Type B pancreatic cell (in vitro differentiated cells): ENCODE measurements around the gene ATP11C. TPM values are rescaled to one million over a fixed set of nuclear protein-coding genes. Genes with fewer than 3 reads are reported as not detected.

ENCODE experiments used
- DNase-seq: peaks from one replicate; pipeline ENCODE4 v3.0.0; 2021; ENCODE audit warnings: mixed read lengths; ENCODE audit not compliant: unreplicated experiment; ENCODE audit errors: extremely low spot score
- H3K27ac Mint-ChIP-seq: 2 replicates; pipeline ENCODE4 v1.8.0; 2021; ENCODE audit warnings: mild to moderate bottlenecking, mixed read lengths
- H3K27me3 Mint-ChIP-seq: 2 replicates; pipeline ENCODE4 v1.8.0; 2021; ENCODE audit warnings: mixed read lengths
- H3K36me3 Mint-ChIP-seq: 2 replicates; pipeline ENCODE4 v1.8.0; 2021; ENCODE audit warnings: mixed read lengths
- H3K4me1 Mint-ChIP-seq: one replicate; pipeline ENCODE4 v1.8.0; 2021; ENCODE audit warnings: mixed read lengths; ENCODE audit not compliant: unreplicated experiment
- H3K4me3 Mint-ChIP-seq: 2 replicates; pipeline ENCODE4 v1.8.0; 2021; ENCODE audit warnings: mild to moderate bottlenecking, mixed read lengths
- H3K9me3 Mint-ChIP-seq: 2 replicates; pipeline ENCODE4 v1.8.0; 2021; ENCODE audit warnings: mixed read lengths
- CTCF ChIP-seq: fragments of 200-600 bp; sonication (generic); conservative IDR thresholded peaks from 2 replicates; pipeline ENCODE4 v1.5.0; 2021; ENCODE audit warnings: antibody characterized with exemption, mild to moderate bottlenecking
- total RNA-seq: library from RNA; stranded (reverse); gene quantifications from 2 replicates; pipeline ENCODE4 v1.2.1, GENCODE V29; 2021; ENCODE audit warnings: low replicate concordance

Gene ATP11C
- total RNA-seq, 1 donor from 2014 or later = 18.9 TPM

DNA sequence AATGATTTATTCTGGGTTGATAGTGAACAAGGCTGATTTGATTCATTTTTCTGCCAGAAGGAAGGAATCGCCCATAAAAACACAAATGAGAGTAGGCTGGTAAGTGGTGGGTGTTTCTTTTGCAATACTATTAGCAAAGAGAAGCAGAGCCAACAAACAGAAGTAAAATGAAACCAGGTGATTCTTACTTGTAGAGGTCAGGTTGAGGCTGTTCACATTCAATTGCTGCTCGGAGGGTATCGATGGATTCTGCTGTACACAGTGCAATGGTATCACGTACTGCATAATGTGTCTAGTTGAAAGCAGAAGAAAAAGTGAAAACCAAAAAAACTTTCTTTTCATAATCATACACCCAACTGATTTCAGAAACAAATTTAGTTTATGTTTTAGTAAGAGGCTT lies 130.8 kb downstream of the ATP11C start:
- DNase-seq = no peak
- Mint-ChIP-seq H3K4me3 (no peak overlapping the region), H3K36me3 (peaks cover 17% of the 10 kb centered on the region), H3K27me3 (no peaks in the 10 kb centered on the region), H3K27ac (no peak overlapping the region), H3K4me1 (no peaks in the 10 kb centered on the region), H3K9me3 (no peaks in the 10 kb centered on the region)
- no peak for TF ChIP-seq CTCF

- no peak for DNase-seq
- H3K4me1 Mint-ChIP-seq = no peaks in the 10 kb centered on the region
- H3K36me3 Mint-ChIP-seq = peaks cover 17% of the 10 kb centered on the region
- no peak for TF ChIP-seq CTCF
- H3K27me3 Mint-ChIP-seq = no peaks in the 10 kb centered on the region
- H3K9me3 Mint-ChIP-seq = no peaks in the 10 kb centered on the region
- no peak overlapping the region for H3K27ac Mint-ChIP-seq
- no peak overlapping the region for H3K4me3 Mint-ChIP-seq
These were observed 131.4 kb downstream of the ATP11C start for GRCh38 chrX:139801397-139801813.

DNA sequence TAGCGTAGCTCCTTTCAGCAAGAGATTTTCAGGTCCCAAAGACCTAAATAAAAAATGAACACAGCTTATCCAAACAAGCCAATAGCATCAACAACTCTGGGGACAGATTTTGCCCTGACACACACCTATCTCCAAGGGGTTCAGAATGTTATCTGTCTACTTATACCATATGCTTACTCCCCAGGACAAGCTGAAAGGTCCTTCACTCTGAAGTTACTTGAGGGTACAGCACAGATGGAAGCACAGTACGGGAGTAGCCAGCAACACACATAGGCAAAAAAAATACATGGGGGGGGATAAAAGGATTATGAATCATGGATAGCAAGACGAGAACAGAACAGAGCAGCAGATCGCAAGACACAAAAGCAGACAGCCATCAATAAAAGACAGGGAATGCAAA lies 134.2 kb downstream of the ATP11C start:
- Mint-ChIP-seq H3K4me3 (no peak overlapping the region), H3K4me1 (no peaks in the 10 kb centered on the region), H3K27ac (no peak overlapping the region), H3K36me3 (peaks cover 11% of the 10 kb centered on the region), H3K27me3 (no peaks in the 10 kb centered on the region), H3K9me3 (no peaks in the 10 kb centered on the region)
- DNase-seq = no peak
- TF ChIP-seq CTCF = no peak

DNA sequence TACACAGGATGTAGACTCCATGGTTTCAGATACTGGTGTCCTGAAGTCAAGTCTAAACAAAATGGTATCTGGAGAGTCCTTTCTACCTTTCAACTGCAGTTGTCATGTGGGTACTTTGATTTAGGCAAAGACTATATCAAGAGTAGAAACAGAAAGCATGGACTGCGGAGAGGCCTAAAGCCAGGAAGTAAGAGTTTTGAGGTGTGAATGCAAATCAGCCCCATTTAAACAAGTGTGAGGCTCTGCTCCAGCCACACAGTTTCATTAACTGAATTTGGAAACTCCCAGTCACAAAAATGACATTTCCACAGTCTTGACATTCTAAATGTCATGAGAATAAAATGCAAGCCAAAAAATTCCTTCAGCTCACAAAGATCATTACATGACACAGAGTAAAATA lies 137.7 kb downstream of the ATP11C start:
- no peak for TF ChIP-seq CTCF
- no peak for DNase-seq
- no peaks in the 10 kb centered on the region for H3K9me3 Mint-ChIP-seq
- H3K27ac Mint-ChIP-seq = no peak overlapping the region
- H3K27me3 Mint-ChIP-seq = no peaks in the 10 kb centered on the region
- no peaks in the 10 kb centered on the region for H3K4me1 Mint-ChIP-seq
- H3K4me3 Mint-ChIP-seq = no peak overlapping the region
- peaks cover 4% of the 10 kb centered on the region for H3K36me3 Mint-ChIP-seq

DNA sequence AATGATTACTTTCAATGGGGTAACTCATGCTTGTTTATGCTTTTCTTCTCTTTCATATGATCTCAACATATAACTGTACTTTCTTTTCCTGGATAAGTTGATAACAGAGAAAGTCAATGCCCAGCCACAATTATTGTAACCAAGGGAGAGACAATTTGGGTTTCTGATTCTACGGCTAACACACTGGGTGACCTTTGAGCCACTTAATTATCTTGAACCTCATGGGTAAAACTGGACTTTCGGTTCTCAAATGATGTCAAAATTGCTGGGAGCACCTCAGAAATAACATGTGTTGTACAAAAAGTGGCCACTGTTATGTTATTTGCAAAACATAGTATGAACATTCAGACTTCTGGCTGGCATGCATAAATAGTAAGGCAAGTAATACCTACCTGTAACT lies 145.3 kb downstream of the ATP11C start:
- H3K4me3 Mint-ChIP-seq = no peak overlapping the region
- no peaks in the 10 kb centered on the region for H3K4me1 Mint-ChIP-seq
- no peaks in the 10 kb centered on the region for H3K27me3 Mint-ChIP-seq
- no peak overlapping the region for H3K27ac Mint-ChIP-seq
- H3K36me3 Mint-ChIP-seq = peaks cover 10% of the 10 kb centered on the region
- H3K9me3 Mint-ChIP-seq = no peaks in the 10 kb centered on the region
- no peak for TF ChIP-seq CTCF
- no peak for DNase-seq

DNA sequence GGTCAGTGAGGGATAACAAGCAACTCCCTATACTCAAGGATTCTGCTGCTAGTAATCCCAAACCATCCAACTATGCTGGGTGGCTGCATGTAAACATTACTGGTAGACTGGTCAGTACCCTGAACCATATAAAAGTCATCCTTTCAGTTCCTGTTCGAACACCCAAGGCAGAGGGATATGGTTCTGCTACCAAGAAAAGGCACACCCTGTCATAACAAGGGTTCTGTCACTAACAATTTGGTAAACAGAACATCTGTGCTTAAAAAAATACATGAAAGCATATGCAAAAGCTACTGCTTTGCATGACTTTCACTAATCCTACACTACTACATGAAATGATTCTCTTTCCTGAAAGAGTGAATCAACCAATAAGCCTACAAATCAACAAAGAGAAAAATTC lies 148.0 kb downstream of the ATP11C start:
- H3K36me3 Mint-ChIP-seq = peaks cover 17% of the 10 kb centered on the region
- DNase-seq = no peak
- H3K4me3 Mint-ChIP-seq = no peak overlapping the region
- no peak for TF ChIP-seq CTCF
- H3K27ac Mint-ChIP-seq = no peak overlapping the region
- no peaks in the 10 kb centered on the region for H3K9me3 Mint-ChIP-seq
- H3K4me1 Mint-ChIP-seq = no peaks in the 10 kb centered on the region
- H3K27me3 Mint-ChIP-seq = no peaks in the 10 kb centered on the region
